WTC11 (cell line): Measurements from ENCODE around the gene ZCCHC9.
"Not testable (repeated sequence)": the region's sequence is repeated elsewhere in the genome, so short reads cannot be mapped to it uniquely, and the experiment has no call there.

Experiments used
- ESRRA ChIP-seq: sonication (generic); formaldehyde crosslinking; IDR thresholded peaks from 2 replicates; pipeline ENCODE4 v1.8.1; 2022; ENCODE audit warnings: mild to moderate bottlenecking, missing genetic modification reagents, borderline replicate concordance
- JUN ChIP-seq: sonication (generic); formaldehyde crosslinking; IDR thresholded peaks from 2 replicates; pipeline ENCODE4 v1.8.0; 2023; ENCODE audit warnings: mild to moderate bottlenecking, missing genetic modification reagents
- NFYB ChIP-seq: sonication (generic); formaldehyde crosslinking; conservative IDR thresholded peaks from 2 replicates; pipeline ENCODE4 v1.8.0; 2022; ENCODE audit warnings: low read depth, missing genetic modification reagents
- NR1H2 ChIP-seq: sonication (generic); formaldehyde crosslinking; IDR thresholded peaks from 2 replicates; pipeline ENCODE4 v1.9.0; 2021; ENCODE audit warnings: mild to moderate bottlenecking, moderate library complexity, missing genetic modification reagents
- RELA ChIP-seq: sonication (generic); formaldehyde crosslinking; IDR thresholded peaks from 2 replicates; pipeline ENCODE4 v1.8.1; 2022; ENCODE audit warnings: missing genetic modification reagents, mild to moderate bottlenecking, borderline replicate concordance
- TEAD4 ChIP-seq: sonication (generic); formaldehyde crosslinking; IDR thresholded peaks from 2 replicates; pipeline ENCODE4 v1.8.0; 2022; ENCODE audit warnings: mild to moderate bottlenecking, missing genetic modification reagents
- ZBTB21 ChIP-seq: sonication (generic); formaldehyde crosslinking; IDR thresholded peaks from 2 replicates; pipeline ENCODE4 v1.8.1; 2023; ENCODE audit warnings: mild to moderate bottlenecking, missing genetic modification reagents, borderline replicate concordance
- ZNF416 ChIP-seq: fragments of 250-450 bp; sonication (Bioruptor Pico); IDR thresholded peaks from 2 replicates; pipeline ENCODE4 v1.9.0; 2021; ENCODE audit warnings: mild to moderate bottlenecking, inconsistent platforms
- TF ChIP-seq, protein P1 (sequence below): sonication (generic); formaldehyde crosslinking; IDR thresholded peaks from 2 replicates; pipeline ENCODE4 v1.8.0; 2023; ENCODE audit warnings: missing genetic modification reagents, mild to moderate bottlenecking, borderline replicate concordance
- TF ChIP-seq, protein P2 (sequence below): fragments of 200-600 bp; IDR thresholded peaks from 2 replicates; pipeline ENCODE4 v1.8.0; 2022; ENCODE audit warnings: antibody characterized with exemption
- TF ChIP-seq, protein P3 (sequence below): sonication (generic); formaldehyde crosslinking; IDR thresholded peaks from 2 replicates; pipeline ENCODE4 v1.8.1; 2023; ENCODE audit warnings: mild to moderate bottlenecking, missing genetic modification reagents, moderate library complexity
- TF ChIP-seq, protein P4 (sequence below): sonication (generic); formaldehyde crosslinking; IDR thresholded peaks from 2 replicates; pipeline ENCODE4 v1.8.1; 2022; ENCODE audit warnings: mild to moderate bottlenecking, moderate library complexity, missing genetic modification reagents
- TF ChIP-seq, protein P5 (sequence below): sonication (generic); formaldehyde crosslinking; IDR thresholded peaks from 2 replicates; pipeline ENCODE4 v1.8.0; 2022; ENCODE audit warnings: mild to moderate bottlenecking, missing genetic modification reagents

DNA sequence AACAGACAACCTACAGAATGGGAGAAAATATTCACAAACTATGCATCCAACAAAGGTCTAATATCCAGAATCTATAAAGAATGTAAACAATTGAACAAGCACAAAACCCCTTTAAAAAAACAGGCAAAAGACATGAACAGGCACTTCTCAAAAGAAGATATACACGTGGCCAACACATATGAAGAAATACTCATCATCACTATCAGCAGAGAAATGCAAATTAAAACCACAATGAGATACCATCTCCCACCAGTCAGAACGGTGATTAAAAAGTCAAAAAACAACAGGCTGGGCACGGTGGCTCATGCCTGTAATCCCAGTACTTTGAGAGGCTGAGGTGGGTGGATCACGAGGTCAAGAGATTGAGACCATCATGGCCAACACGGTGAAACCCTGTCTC lies 7.4 kb upstream of the ZCCHC9 start:
- TF ChIP-seq, protein P1, sequence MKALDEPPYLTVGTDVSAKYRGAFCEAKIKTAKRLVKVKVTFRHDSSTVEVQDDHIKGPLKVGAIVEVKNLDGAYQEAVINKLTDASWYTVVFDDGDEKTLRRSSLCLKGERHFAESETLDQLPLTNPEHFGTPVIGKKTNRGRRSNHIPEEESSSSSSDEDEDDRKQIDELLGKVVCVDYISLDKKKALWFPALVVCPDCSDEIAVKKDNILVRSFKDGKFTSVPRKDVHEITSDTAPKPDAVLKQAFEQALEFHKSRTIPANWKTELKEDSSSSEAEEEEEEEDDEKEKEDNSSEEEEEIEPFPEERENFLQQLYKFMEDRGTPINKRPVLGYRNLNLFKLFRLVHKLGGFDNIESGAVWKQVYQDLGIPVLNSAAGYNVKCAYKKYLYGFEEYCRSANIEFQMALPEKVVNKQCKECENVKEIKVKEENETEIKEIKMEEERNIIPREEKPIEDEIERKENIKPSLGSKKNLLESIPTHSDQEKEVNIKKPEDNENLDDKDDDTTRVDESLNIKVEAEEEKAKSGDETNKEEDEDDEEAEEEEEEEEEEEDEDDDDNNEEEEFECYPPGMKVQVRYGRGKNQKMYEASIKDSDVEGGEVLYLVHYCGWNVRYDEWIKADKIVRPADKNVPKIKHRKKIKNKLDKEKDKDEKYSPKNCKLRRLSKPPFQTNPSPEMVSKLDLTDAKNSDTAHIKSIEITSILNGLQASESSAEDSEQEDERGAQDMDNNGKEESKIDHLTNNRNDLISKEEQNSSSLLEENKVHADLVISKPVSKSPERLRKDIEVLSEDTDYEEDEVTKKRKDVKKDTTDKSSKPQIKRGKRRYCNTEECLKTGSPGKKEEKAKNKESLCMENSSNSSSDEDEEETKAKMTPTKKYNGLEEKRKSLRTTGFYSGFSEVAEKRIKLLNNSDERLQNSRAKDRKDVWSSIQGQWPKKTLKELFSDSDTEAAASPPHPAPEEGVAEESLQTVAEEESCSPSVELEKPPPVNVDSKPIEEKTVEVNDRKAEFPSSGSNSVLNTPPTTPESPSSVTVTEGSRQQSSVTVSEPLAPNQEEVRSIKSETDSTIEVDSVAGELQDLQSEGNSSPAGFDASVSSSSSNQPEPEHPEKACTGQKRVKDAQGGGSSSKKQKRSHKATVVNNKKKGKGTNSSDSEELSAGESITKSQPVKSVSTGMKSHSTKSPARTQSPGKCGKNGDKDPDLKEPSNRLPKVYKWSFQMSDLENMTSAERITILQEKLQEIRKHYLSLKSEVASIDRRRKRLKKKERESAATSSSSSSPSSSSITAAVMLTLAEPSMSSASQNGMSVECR, result not testable (repeated sequence)
- TF ChIP-seq, protein P2, sequence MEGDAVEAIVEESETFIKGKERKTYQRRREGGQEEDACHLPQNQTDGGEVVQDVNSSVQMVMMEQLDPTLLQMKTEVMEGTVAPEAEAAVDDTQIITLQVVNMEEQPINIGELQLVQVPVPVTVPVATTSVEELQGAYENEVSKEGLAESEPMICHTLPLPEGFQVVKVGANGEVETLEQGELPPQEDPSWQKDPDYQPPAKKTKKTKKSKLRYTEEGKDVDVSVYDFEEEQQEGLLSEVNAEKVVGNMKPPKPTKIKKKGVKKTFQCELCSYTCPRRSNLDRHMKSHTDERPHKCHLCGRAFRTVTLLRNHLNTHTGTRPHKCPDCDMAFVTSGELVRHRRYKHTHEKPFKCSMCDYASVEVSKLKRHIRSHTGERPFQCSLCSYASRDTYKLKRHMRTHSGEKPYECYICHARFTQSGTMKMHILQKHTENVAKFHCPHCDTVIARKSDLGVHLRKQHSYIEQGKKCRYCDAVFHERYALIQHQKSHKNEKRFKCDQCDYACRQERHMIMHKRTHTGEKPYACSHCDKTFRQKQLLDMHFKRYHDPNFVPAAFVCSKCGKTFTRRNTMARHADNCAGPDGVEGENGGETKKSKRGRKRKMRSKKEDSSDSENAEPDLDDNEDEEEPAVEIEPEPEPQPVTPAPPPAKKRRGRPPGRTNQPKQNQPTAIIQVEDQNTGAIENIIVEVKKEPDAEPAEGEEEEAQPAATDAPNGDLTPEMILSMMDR, result not testable (repeated sequence)
- TF ChIP-seq NR1H2 (CRISPR knock-in tag); TEAD4 (CRISPR knock-in tag); JUN (CRISPR knock-in tag); NFYB (CRISPR knock-in tag); ESRRA; ZNF416 (CRISPR knock-in tag); RELA (CRISPR knock-in tag); ZBTB21 (CRISPR knock-in tag): not testable (repeated sequence)
- TF ChIP-seq, protein P3, sequence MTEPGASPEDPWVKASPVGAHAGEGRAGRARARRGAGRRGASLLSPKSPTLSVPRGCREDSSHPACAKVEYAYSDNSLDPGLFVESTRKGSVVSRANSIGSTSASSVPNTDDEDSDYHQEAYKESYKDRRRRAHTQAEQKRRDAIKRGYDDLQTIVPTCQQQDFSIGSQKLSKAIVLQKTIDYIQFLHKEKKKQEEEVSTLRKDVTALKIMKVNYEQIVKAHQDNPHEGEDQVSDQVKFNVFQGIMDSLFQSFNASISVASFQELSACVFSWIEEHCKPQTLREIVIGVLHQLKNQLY (CRISPR knock-in tag), result not testable (repeated sequence)
- TF ChIP-seq, protein P4, sequence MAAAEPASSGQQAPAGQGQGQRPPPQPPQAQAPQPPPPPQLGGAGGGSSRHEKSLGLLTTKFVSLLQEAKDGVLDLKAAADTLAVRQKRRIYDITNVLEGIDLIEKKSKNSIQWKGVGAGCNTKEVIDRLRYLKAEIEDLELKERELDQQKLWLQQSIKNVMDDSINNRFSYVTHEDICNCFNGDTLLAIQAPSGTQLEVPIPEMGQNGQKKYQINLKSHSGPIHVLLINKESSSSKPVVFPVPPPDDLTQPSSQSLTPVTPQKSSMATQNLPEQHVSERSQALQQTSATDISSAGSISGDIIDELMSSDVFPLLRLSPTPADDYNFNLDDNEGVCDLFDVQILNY (CRISPR knock-in tag), result not testable (repeated sequence)
- TF ChIP-seq, protein P5, sequence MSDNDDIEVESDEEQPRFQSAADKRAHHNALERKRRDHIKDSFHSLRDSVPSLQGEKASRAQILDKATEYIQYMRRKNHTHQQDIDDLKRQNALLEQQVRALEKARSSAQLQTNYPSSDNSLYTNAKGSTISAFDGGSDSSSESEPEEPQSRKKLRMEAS (CRISPR knock-in tag), result not testable (repeated sequence)
